Measurements from ENCODE around the gene SOX15. TPM values are rescaled to one million over a fixed set of nuclear protein-coding genes. Genes with fewer than 3 reads are reported as not detected.

SOX15 gene
- total and polyA plus RNA-seq, 2 of the 13 experiments (the other 11 are each of a cell fraction or from before 2014, with no cell fraction given), result 0.07 to 0.18 TPM

DNA sequence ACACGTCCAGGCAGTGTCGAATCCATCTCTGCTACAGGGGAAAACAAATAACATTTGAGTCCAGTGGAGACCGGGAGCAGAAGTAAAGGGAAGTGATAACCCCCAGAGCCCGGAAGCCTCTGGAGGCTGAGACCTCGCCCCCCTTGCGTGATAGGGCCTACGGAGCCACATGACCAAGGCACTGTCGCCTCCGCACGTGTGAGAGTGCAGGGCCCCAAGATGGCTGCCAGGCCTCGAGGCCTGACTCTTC lies 17.6 kb downstream of the SOX15 start (continued):
- TF ChIP-seq, protein P1, sequence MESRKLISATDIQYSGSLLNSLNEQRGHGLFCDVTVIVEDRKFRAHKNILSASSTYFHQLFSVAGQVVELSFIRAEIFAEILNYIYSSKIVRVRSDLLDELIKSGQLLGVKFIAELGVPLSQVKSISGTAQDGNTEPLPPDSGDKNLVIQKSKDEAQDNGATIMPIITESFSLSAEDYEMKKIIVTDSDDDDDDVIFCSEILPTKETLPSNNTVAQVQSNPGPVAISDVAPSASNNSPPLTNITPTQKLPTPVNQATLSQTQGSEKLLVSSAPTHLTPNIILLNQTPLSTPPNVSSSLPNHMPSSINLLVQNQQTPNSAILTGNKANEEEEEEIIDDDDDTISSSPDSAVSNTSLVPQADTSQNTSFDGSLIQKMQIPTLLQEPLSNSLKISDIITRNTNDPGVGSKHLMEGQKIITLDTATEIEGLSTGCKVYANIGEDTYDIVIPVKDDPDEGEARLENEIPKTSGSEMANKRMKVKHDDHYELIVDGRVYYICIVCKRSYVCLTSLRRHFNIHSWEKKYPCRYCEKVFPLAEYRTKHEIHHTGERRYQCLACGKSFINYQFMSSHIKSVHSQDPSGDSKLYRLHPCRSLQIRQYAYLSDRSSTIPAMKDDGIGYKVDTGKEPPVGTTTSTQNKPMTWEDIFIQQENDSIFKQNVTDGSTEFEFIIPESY (CRISPR knock-in tag; IDR thresholded peaks at IDR 0.05), result no peak
- TF ChIP-seq SPEN (CRISPR knock-in tag; IDR thresholded peaks at IDR 0.05; ENCODE audit: low read depth), result peak; percentile 94
- TF ChIP-seq HNF4A (CRISPR knock-in tag; IDR thresholded peaks at IDR 0.05), result no peak
- no peak for TF ChIP-seq ZNF552 (CRISPR knock-in tag; IDR thresholded peaks at IDR 0.05; ENCODE audit: borderline replicate concordance)
- TF ChIP-seq, protein P2, sequence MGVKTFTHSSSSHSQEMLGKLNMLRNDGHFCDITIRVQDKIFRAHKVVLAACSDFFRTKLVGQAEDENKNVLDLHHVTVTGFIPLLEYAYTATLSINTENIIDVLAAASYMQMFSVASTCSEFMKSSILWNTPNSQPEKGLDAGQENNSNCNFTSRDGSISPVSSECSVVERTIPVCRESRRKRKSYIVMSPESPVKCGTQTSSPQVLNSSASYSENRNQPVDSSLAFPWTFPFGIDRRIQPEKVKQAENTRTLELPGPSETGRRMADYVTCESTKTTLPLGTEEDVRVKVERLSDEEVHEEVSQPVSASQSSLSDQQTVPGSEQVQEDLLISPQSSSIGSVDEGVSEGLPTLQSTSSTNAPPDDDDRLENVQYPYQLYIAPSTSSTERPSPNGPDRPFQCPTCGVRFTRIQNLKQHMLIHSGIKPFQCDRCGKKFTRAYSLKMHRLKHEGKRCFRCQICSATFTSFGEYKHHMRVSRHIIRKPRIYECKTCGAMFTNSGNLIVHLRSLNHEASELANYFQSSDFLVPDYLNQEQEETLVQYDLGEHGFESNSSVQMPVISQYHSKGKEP (CRISPR knock-in tag; IDR thresholded peaks at IDR 0.05), result no peak
- TF ChIP-seq, protein P3, sequence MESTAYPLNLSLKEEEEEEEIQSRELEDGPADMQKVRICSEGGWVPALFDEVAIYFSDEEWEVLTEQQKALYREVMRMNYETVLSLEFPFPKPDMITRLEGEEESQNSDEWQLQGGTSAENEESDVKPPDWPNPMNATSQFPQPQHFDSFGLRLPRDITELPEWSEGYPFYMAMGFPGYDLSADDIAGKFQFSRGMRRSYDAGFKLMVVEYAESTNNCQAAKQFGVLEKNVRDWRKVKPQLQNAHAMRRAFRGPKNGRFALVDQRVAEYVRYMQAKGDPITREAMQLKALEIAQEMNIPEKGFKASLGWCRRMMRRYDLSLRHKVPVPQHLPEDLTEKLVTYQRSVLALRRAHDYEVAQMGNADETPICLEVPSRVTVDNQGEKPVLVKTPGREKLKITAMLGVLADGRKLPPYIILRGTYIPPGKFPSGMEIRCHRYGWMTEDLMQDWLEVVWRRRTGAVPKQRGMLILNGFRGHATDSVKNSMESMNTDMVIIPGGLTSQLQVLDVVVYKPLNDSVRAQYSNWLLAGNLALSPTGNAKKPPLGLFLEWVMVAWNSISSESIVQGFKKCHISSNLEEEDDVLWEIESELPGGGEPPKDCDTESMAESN (CRISPR knock-in tag; conservative IDR thresholded peaks at IDR 0.05), result no peak
- no peak for TF ChIP-seq DR1 (CRISPR knock-in tag; IDR thresholded peaks at IDR 0.05)
- no peak for TF ChIP-seq HOXD1 (CRISPR knock-in tag; IDR thresholded peaks at IDR 0.05)
- TF ChIP-seq ZNF260 (CRISPR knock-in tag; IDR thresholded peaks at IDR 0.05; ENCODE audit: borderline replicate concordance, low read depth), result no peak
- no peak for TF ChIP-seq SATB2 (CRISPR knock-in tag; IDR thresholded peaks at IDR 0.05)
- peak; percentile 40; the same call in 1 of the 2 replicates for TF ChIP-seq NCOA2 (CRISPR knock-in tag; IDR thresholded peaks at IDR 0.05)
- TF ChIP-seq IKZF4 (CRISPR knock-in tag; IDR thresholded peaks at IDR 0.05; ENCODE audit: borderline replicate concordance, low read depth, not compliant biosample characterization), result peak; percentile 49
- TF ChIP-seq FLYWCH1 (CRISPR knock-in tag; IDR thresholded peaks at IDR 0.05), result no peak
- TF ChIP-seq HNF1B (CRISPR knock-in tag; IDR thresholded peaks at IDR 0.05), result no peak
- no peak for TF ChIP-seq ZNF644 (CRISPR knock-in tag; IDR thresholded peaks at IDR 0.05; ENCODE audit: low read depth)
- no peak for TF ChIP-seq ZNF484 (CRISPR knock-in tag; IDR thresholded peaks at IDR 0.05; ENCODE audit: borderline replicate concordance, low read depth)
- TF ChIP-seq GATA4 (IDR thresholded peaks at IDR 0.05; ENCODE audit: borderline replicate concordance, low read depth), result no peak
- TF ChIP-seq RARG (CRISPR knock-in tag; IDR thresholded peaks at IDR 0.05; ENCODE audit: low read depth), result no peak
- TF ChIP-seq POLR2A (IDR thresholded peaks at IDR 0.05; ENCODE audit: insufficient read depth in 1 of 2, low read depth in 2 of 2, low read length in 2 of 2), result no peak
- peak; percentile 60 for TF ChIP-seq MTERF4 (CRISPR knock-in tag; IDR thresholded peaks at IDR 0.05)
- TF ChIP-seq HMGA1 (CRISPR knock-in tag; conservative IDR thresholded peaks at IDR 0.05), result no peak
- peak; percentile 63 for TF ChIP-seq ZNF143 (CRISPR knock-in tag; IDR thresholded peaks at IDR 0.05)
- TF ChIP-seq ZNF292 (CRISPR knock-in tag; IDR thresholded peaks at IDR 0.05; ENCODE audit: borderline replicate concordance, low read depth), result no peak
- peak; percentile 94 for TF ChIP-seq ELF1 (CRISPR knock-in tag; IDR thresholded peaks at IDR 0.05)
- peak; percentile 94; the same call in 1 of the 2 replicates for TF ChIP-seq SIN3A (IDR thresholded peaks at IDR 0.05; ENCODE audit: borderline replicate concordance, low read depth, low read length)
- peak; percentile 87 for TF ChIP-seq GATAD1 (CRISPR knock-in tag; IDR thresholded peaks at IDR 0.05)

All from HepG2 (cell line).